PFSK-1 (cell line): Measurements from ENCODE around the gene FZR1.

Source experiments
- POLR2AphosphoS5 ChIP-seq: IDR thresholded peaks from 2 replicates; pipeline ENCODE4 v1.6.1; 2012; ENCODE audit warnings: low read depth, mild to moderate bottlenecking, control low read depth, low read length, moderate library complexity
- TAF1 ChIP-seq: IDR thresholded peaks from 2 replicates; pipeline ENCODE4 v1.6.1; 2012; ENCODE audit warnings: low read length, control low read depth, borderline replicate concordance; ENCODE audit not compliant: insufficient read depth
- TF ChIP-seq, protein P1 (sequence below), 2 experiments: IDR thresholded peaks; 2 replicates each; pipeline versions ENCODE4 v1.6.1 to v1.8.0; 2011 to 2012; ENCODE audit warnings: low read depth in 2 of 2, low read length in 2 of 2, control low read depth in 1 of 2, inconsistent platforms in 1 of 2, mild to moderate bottlenecking in 1 of 2, moderate library complexity in 1 of 2; ENCODE audit not compliant: insufficient read depth in 1 of 2

GRCh38 chr19:3481241-3482090, 24.6 kb upstream of the FZR1 start:
- TF ChIP-seq POLR2AphosphoS5, result no peak
- TF ChIP-seq, protein P1, sequence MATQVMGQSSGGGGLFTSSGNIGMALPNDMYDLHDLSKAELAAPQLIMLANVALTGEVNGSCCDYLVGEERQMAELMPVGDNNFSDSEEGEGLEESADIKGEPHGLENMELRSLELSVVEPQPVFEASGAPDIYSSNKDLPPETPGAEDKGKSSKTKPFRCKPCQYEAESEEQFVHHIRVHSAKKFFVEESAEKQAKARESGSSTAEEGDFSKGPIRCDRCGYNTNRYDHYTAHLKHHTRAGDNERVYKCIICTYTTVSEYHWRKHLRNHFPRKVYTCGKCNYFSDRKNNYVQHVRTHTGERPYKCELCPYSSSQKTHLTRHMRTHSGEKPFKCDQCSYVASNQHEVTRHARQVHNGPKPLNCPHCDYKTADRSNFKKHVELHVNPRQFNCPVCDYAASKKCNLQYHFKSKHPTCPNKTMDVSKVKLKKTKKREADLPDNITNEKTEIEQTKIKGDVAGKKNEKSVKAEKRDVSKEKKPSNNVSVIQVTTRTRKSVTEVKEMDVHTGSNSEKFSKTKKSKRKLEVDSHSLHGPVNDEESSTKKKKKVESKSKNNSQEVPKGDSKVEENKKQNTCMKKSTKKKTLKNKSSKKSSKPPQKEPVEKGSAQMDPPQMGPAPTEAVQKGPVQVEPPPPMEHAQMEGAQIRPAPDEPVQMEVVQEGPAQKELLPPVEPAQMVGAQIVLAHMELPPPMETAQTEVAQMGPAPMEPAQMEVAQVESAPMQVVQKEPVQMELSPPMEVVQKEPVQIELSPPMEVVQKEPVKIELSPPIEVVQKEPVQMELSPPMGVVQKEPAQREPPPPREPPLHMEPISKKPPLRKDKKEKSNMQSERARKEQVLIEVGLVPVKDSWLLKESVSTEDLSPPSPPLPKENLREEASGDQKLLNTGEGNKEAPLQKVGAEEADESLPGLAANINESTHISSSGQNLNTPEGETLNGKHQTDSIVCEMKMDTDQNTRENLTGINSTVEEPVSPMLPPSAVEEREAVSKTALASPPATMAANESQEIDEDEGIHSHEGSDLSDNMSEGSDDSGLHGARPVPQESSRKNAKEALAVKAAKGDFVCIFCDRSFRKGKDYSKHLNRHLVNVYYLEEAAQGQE (IDR thresholded peaks at IDR 0.05; ENCODE audit: insufficient read depth in 1 of 2, low read depth in 2 of 2, low read length in 2 of 2), result no peak
- TF ChIP-seq TAF1, result no peak
